ENCODE results near the gene SCG3.

Gene SCG3

GRCh38 chr15:51680321-51680720 lies 982 bp upstream of the SCG3 start:
- no peak overlapping the region for H3K27ac ChIP-seq

GRCh38 chr15:51687565-51687964 lies 6.3 kb downstream of the SCG3 start:
- Histone ChIP-seq H3K27ac (no peak overlapping the region), H3K4me3 (no peak overlapping the region)
- TF ChIP-seq CTCF (IDR thresholded peaks at IDR 0.05): no peak
- DNase-seq (ENCODE audit: low spot score): no peak

More at GRCh38 chr15:51680321-51680720, 982 bp upstream of the SCG3 start:
- H3K4me3 ChIP-seq: no peak overlapping the region
- no peak for DNase-seq (ENCODE audit: low spot score)
- TF ChIP-seq CTCF (IDR thresholded peaks at IDR 0.05): no peak

- TF ChIP-seq CTCF (IDR thresholded peaks at IDR 0.05): no peak
- no peak overlapping the region for H3K4me3 ChIP-seq
- DNase-seq (ENCODE audit: low spot score): no peak
- no peak overlapping the region for H3K27ac ChIP-seq
These were observed 7.6 kb downstream of the SCG3 start for GRCh38 chr15:51688863-51689262.

GRCh38 chr15:51692154-51692553 lies 10.9 kb downstream of the SCG3 start:
- Histone ChIP-seq H3K4me3 (no peak overlapping the region), H3K27ac (no peak overlapping the region)
- DNase-seq (ENCODE audit: low spot score): no peak
- TF ChIP-seq CTCF (IDR thresholded peaks at IDR 0.05): no peak

GRCh38 chr15:51696566-51696965 lies 15.3 kb downstream of the SCG3 start:
- Histone ChIP-seq H3K27ac (no peak overlapping the region), H3K4me3 (no peak overlapping the region)
- TF ChIP-seq CTCF (IDR thresholded peaks at IDR 0.05): no peak
- no peak for DNase-seq (ENCODE audit: low spot score)

GRCh38 chr15:51697163-51697562 lies 15.9 kb downstream of the SCG3 start:
- Histone ChIP-seq H3K27ac (no peak overlapping the region), H3K4me3 (no peak overlapping the region)
- TF ChIP-seq CTCF (IDR thresholded peaks at IDR 0.05): no peak
- no peak for DNase-seq (ENCODE audit: low spot score)

GRCh38 chr15:51699373-51699772 lies 18.1 kb downstream of the SCG3 start:
- no peak for DNase-seq (ENCODE audit: low spot score)
- TF ChIP-seq CTCF (IDR thresholded peaks at IDR 0.05): no peak
- no peak overlapping the region for H3K4me3 ChIP-seq
- no peak overlapping the region for H3K27ac ChIP-seq
